ENCODE results near the gene SUPT4H1. TPM values are rescaled to one million over a fixed set of nuclear protein-coding genes. Genes with fewer than 3 reads are reported as not detected.

Gene SUPT4H1
- total and polyA plus RNA-seq, 9 of the 15 experiments (the other 6 are each of a cell fraction or from before 2014, with no cell fraction given): 62.1 to 320 (median 117) TPM

GRCh38 chr17:58391302-58391984 lies 39.4 kb upstream of the SUPT4H1 start (continued):
- peak in 1 of 2 experiments; percentile 56 for TF ChIP-seq AFF1 (IDR thresholded peaks at IDR 0.05; ENCODE audit: low read depth in 1 of 2, partially characterized antibody in 2 of 2)
- no peak for TF ChIP-seq ZNF274 (IDR thresholded peaks at IDR 0.05; ENCODE audit: borderline replicate concordance, low read depth, low read length)
- TF ChIP-seq TAL1 (IDR thresholded peaks at IDR 0.05): peak; percentile 31; the same call in 1 of the 2 replicates
- TF ChIP-seq MNT (conservative IDR thresholded peaks at IDR 0.05): peak in 1 of 2 experiments; percentile 30; a peak in 2 of 4 replicates
- no peak for TF ChIP-seq ZNF639 (CRISPR knock-in tag; conservative IDR thresholded peaks at IDR 0.05 in 1 of 2, IDR thresholded peaks at IDR 0.05 in 1 of 2)
- no peak for TF ChIP-seq SRSF7 (optimal IDR thresholded peaks at IDR 0.05; ENCODE audit: low read depth, low read length)
- TF ChIP-seq ZNF609 (CRISPR knock-in tag; IDR thresholded peaks at IDR 0.05; ENCODE audit: borderline replicate concordance): no peak
- TF ChIP-seq ZNF518B (CRISPR knock-in tag; IDR thresholded peaks at IDR 0.05): no peak
